Dedifferentiated amniotic fluid mesenchymal stem cell (primary cell): ENCODE results near the gene FAM174C.
A peak's percentile ranks its signal among the peaks of the same experiment; 100 is the strongest.

Experiments
- DNase-seq: peaks from one replicate; pipeline ENCODE4 v3.0.0-alpha.2; 2016; ENCODE audit errors: extremely low spot score

Gene FAM174C

DNA sequence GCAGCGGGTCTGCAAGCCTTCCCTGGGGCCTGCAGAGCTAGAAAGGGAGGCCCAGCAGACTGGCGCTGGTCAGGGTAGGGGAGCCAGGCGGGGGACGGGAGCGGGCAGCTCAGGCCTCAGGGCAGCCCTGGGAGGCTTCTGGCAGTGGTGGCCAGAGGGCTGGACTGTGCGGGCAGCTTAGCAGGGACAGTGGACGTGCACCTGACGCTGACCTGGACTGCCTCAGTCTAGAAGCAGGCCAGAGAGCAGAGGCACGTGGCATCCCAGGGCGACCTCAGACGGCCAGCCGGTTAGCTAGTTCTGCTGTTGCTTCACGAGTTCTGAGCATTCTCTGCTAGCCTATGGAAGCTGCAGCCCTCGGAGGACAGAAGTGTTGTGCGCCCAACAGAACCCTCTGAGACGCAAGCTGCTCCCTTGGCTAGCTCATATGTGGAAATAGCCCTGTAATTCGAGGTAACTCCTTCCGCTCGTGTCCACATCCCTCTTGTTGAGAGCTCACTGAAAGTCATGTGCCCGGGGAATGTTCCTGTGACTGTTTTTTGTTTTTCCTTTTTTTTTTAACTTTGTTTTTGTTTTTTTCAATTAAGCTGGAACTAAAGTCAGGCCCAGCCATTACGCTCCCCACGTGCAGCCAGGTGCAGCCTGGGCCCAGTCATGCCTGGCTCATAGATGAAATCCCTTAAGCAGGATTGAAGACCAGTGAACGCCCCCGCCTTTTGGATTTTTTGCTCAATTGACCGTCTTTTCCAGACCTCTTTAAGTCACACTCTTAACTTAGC lies 1.9 kb upstream of the FAM174C start:
- no peak for DNase-seq

GRCh38 chr19:1274081-1274851 lies 1.1 kb upstream of the FAM174C start:
- DNase-seq: no peak

DNA sequence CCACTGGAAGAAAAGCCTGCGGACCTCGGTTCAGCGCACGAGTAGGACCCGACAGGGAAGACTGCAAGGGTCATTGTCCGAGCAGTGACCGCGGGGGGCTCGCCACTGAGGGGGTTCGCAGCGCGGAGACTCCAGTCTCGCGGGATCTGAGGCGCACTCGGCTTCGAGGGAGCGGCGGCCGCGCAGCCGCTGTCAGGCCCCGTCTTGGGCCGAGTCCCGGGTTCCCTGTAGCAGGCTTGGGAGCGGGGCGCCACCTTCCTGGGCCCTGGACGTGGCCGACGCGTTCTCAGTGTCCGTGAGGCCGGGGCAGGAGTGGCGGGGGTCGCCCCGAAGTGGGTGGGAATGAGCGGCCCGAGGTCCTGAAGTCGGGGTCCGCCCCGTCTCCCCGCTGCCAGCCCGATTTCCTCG lies 474 bp upstream of the FAM174C start:
- no peak for DNase-seq

DNA sequence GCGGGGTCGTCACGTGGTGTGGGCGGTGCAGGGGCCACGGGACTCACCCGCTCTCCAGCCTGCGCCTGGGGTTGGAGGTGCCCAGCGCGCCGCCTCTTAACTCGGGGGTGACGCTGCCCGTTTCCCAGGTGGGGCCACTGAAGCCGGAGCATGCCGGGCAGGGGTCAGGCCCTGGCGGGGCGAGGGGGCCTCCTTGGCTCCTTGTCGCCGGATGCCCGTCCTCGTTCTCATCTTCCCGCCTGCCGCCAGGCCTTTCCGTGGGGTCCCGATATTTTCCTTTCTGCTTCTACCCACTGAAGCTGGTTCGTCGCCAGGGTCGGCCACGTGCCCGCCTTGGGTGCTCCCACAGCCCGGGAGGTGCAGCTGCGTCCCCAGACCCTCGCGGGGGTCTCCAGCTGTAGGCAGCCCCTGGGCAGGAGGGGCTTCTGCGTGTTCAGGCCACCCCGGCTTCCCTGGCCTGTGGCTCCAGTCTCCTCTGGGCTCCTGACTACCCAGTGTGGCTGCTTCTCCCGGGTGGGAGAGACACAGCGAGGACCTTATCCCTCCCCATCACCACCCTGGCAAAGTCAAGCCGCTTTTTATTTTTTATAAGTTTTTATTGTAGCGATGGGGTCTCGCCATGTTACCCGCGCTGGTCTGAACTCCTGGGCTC lies 772 bp downstream of the FAM174C start:
- no peak for DNase-seq

- no peak for DNase-seq
Measured at GRCh38 chr19:1276628-1277022, 1.3 kb downstream of the FAM174C start.

DNA sequence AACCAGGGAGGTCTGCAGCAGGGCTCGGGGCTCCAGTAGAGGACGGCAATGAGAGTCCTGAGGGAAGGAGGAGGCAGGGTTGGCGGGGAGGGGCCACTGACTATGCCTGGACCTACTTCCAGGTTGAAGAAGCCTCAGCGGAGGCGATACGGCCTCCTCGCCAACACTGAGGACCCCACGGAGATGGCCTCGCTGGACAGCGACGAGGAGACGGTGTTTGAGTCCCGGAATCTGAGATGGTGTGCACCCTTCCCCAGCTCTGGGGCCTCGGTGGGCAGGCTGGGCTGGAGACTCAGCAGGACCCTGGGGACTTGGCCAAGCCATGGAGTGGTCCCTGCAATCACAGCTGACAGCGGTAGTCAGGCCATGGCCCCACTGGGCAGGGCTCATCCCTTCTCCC lies 1.7 kb downstream of the FAM174C start:
- no peak for DNase-seq

- no peak for DNase-seq
Measured at GRCh38 chr19:1278074-1278473, 2.7 kb downstream of the FAM174C start.

GRCh38 chr19:1278713-1279660 lies 3.7 kb downstream of the FAM174C start:
- no peak for DNase-seq

- DNase-seq: peak; percentile 71
Measured at GRCh38 chr19:1279782-1280341, 4.5 kb downstream of the FAM174C start.

DNA sequence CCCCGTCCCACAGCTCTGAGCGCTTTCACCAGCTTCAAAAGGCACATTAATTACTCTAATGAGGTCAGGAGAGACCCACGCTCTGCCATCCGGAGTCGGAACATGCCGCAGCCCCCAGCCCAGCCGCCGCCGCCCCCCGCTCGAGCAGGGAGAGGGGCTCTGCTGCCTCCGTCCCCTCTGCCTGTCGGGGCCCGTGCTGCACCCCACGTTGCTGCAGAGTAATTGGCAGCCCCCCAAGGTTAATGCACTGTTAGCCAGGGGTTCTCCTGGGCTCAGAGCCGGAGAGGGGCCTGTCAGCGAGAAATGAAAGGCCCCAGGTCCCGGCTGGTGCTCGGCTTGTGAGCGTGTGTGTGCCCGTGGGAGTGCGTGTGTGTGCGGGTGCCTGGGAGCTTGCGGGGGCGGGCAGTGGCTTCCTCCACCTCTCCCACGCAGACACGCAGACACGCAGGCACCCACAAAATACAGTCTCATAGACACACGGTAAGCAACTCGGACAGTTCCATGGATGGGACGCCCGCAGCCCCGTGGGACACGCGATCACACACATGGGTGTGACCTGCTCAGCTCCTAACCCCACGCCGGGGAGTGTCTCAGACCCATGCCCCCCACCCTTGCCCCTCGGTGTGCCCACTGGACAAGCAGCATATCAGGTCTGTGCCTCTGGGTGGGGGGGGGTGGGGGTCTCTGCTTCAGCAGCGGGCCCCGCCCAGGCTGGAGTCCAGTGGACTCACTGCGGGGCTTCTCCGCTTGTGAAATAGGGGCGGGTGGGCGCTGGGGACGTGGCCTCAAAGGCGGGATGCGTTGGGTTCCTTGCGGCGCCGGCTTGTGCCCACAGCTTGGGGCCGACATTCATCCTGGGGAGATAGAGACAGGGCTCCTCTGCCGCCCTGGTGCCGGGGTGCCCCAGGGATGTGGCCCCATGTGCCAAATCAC lies 5.6 kb downstream of the FAM174C start:
- no peak for DNase-seq

- DNase-seq: no peak
Measured at GRCh38 chr19:1281569-1282287, 6.4 kb downstream of the FAM174C start.

DNA sequence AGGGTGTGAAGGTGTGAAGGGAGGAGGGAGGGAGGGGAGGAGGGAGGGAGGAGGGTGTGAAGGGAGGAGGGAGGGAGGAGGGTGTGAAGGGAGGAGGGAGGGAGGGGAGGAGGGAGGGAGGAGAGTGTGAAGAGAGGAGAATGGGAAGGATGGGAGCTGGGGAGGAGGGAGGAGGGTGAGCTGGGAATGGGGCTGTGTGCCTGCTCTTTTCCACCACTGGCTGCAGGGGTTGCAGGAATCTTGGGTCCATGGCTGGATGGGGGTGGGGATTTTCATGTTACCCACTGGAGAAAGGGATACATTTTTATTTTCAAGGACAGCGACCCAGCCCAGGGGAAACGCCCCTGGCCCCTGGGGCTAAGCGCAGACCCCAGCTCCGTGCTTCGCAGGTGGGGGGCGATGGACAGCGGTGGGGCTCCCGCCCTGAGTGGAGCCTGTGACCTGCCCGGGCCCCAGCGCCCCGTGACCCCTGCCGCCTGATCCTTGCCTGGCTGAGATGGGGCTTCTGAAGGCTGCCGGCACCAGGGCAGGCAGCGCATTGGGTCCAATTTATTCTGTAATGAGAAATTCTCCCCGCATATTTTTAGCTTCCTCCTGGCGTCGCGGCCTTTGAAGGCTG lies 7.4 kb downstream of the FAM174C start:
- DNase-seq: no peak

GRCh38 chr19:1283207-1283916 lies 8.0 kb downstream of the FAM174C start:
- DNase-seq: no peak

DNA sequence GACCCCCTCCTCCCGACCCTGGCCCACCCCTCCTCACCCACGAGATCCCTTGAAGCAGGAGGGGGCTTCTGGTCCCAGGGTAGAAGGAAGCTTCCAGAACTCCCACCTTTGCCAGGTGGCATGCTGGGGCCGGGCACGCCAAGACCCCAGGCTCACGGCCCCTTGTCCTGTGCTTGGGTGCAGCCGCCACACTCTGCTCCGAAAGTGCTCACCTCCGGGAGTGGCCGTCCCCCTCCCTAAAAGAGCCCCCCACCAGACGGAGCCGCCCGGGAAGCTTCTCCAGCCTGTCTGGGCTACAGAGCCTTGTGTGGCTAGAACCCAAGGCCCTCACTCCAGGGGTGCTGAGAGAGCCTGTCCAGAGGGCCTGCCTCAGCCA lies 8.6 kb downstream of the FAM174C start:
- DNase-seq: no peak

- DNase-seq: no peak
Measured at GRCh38 chr19:1284293-1284978, 9.1 kb downstream of the FAM174C start.

GRCh38 chr19:1284979-1285736 lies 9.8 kb downstream of the FAM174C start:
- no peak for DNase-seq

- DNase-seq: no peak
Measured at GRCh38 chr19:1285737-1286360, 10.5 kb downstream of the FAM174C start, which contains the start of gene EFNA2. Gene EFNA2, plus strand, starts transcription at chr19:1285873. Its CDS starts 296 bp downstream, at chr19:1286169.
